NAMALWA (cell line): ENCODE measurements around the gene TSPAN17.

Source experiments
- DNase-seq: peaks from one replicate; pipeline ENCODE4 v3.0.0-alpha.2; 2015; ENCODE audit warnings: low spot score

TSPAN17 gene

GRCh38 chr5:176660530-176660859, 13.2 kb downstream of the TSPAN17 start:
- no peak for DNase-seq

- peak; percentile 89 for DNase-seq
Observed at GRCh38 chr5:176660860-176661641, 13.8 kb downstream of the TSPAN17 start.

GRCh38 chr5:176661676-176662075, 14.4 kb downstream of the TSPAN17 start:
- no peak for DNase-seq

GRCh38 chr5:176662371-176663333, 15.4 kb downstream of the TSPAN17 start:
- DNase-seq = no peak

- DNase-seq = no peak
Observed at GRCh38 chr5:176663566-176663965, 16.3 kb downstream of the TSPAN17 start.

- no peak for DNase-seq
Observed at GRCh38 chr5:176664479-176664878, 17.2 kb downstream of the TSPAN17 start.

- no peak for DNase-seq
Observed at GRCh38 chr5:176664886-176665285, 17.6 kb downstream of the TSPAN17 start.

- DNase-seq = no peak
Observed at GRCh38 chr5:176665517-176665916, 18.2 kb downstream of the TSPAN17 start.

- DNase-seq = no peak
Observed at GRCh38 chr5:176667637-176668036, 20.4 kb downstream of the TSPAN17 start.

GRCh38 chr5:176670449-176670848, 23.2 kb downstream of the TSPAN17 start:
- DNase-seq = no peak

- no peak for DNase-seq
Observed at GRCh38 chr5:176671399-176671798, 24.1 kb downstream of the TSPAN17 start.

GRCh38 chr5:176671890-176672747, 24.8 kb downstream of the TSPAN17 start:
- no peak for DNase-seq

- no peak for DNase-seq
Observed at GRCh38 chr5:176673651-176674583, 26.6 kb downstream of the TSPAN17 start.

GRCh38 chr5:176674799-176675198, 27.5 kb downstream of the TSPAN17 start:
- DNase-seq = no peak

GRCh38 chr5:176675676-176676360, 28.5 kb downstream of the TSPAN17 start:
- peak; percentile 32 for DNase-seq

GRCh38 chr5:176676361-176676824, 29.1 kb downstream of the TSPAN17 start:
- DNase-seq = no peak

- no peak for DNase-seq
Observed at GRCh38 chr5:176677209-176677939, 30.1 kb downstream of the TSPAN17 start.

- no peak for DNase-seq
Observed at GRCh38 chr5:176678584-176678983, 31.3 kb downstream of the TSPAN17 start.

- no peak for DNase-seq
Observed at GRCh38 chr5:176679365-176680225, 32.3 kb downstream of the TSPAN17 start.
